GM19025 (cell line): Measurements from ENCODE around the gene OST4.

Experiments
- ATAC-seq: cut with Tn5 transposase; IDR thresholded peaks from one replicate; pipeline ENCODE4 v1.9.1; 2021; ENCODE audit warnings: mild to moderate bottlenecking, low read depth, moderate library complexity; ENCODE audit not compliant: unreplicated experiment

OST4 gene

GRCh38 chr2:27029051-27029450 lies 42.4 kb downstream of the OST4 start:
- no peak for ATAC-seq

- ATAC-seq = no peak
These were observed 44.2 kb downstream of the OST4 start for GRCh38 chr2:27027211-27027651.

GRCh38 chr2:27025861-27026851 lies 45.3 kb downstream of the OST4 start:
- ATAC-seq = no peak

DNA sequence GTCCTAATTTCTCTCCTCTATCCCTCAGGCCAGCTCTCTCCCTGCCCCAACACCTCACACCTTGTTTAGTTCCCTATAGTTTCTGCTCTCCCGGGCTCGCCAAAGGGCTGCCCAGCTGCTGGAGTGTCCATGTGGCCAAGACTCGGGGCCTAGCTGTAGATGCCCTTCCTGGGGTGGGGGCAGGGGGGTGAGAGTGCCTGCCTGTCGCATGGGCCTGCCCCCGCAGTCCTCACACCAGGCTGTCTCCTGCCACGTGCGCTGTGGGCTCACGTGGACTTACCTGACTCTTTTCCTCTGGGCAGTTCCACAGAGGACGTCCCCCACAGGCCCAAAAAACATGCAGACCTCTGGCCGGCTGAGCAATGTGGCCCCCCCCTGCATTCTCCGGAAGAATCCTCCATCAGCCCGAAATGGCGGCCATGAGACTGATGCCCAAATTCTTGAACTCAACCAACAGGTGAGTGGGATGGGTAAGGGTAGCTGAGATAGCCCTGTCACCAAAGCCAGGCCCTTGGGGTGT lies 46.1 kb downstream of the OST4 start:
- no peak for ATAC-seq

DNA sequence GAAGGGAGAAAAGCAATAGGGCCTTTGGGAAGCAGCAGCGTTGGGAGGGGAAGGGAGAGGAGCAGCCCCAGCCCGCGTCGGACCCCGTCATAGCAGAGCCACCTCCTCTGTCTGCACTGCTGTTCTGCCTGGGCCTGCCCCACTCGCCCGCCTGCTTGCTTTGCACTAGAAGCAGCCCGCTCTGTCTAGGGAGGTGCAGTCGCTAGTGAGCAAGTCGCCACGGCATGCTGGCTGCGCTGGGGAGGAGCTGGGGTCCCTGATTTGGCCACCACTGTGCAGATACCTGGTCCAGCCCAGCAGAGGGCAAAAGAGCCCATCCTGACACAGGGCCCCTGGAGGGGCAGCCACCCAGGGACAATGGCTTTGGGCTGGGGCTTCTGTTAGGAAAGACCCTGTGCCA lies 46.6 kb downstream of the OST4 start:
- ATAC-seq = no peak

DNA sequence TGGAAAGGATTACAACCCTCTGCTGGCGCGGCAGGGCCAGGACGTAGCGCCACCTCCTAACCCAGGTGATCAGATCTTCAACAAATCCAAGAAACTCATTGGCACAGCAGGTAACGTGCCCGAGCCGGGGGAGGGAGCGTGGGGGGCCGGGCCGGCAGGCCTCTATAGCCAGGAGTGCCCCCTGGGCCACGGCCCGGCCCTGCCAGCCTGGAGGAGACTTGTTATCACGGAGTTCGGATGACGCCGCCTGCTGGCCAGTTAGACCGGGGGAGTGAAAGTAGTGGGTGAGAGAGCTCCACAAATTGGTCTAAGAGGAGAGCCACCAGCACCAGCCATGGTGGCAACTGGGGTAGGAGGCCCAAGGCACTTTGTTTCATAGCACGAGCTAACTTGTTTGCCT lies 47.3 kb downstream of the OST4 start:
- no peak for ATAC-seq

DNA sequence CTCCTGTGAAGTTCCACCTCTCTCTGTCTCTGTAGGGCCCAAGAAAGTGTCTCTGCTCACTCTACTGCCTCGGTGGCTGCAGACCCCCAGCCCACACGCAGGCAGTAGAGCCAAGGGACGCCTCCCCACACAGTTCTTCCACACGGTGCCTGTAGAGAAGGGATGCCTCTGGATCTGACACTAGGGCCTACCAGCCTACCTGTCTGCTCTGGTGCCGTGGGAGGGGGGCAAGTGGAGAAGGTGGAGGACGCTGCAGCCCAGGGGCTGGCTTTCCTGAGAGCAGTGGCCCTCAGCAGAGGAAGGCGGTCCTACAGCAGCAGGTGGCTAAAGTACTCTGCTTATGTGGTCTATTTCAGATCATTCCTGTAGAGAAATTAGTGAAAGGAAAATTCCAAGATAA lies 47.7 kb downstream of the OST4 start:
- ATAC-seq = no peak

DNA sequence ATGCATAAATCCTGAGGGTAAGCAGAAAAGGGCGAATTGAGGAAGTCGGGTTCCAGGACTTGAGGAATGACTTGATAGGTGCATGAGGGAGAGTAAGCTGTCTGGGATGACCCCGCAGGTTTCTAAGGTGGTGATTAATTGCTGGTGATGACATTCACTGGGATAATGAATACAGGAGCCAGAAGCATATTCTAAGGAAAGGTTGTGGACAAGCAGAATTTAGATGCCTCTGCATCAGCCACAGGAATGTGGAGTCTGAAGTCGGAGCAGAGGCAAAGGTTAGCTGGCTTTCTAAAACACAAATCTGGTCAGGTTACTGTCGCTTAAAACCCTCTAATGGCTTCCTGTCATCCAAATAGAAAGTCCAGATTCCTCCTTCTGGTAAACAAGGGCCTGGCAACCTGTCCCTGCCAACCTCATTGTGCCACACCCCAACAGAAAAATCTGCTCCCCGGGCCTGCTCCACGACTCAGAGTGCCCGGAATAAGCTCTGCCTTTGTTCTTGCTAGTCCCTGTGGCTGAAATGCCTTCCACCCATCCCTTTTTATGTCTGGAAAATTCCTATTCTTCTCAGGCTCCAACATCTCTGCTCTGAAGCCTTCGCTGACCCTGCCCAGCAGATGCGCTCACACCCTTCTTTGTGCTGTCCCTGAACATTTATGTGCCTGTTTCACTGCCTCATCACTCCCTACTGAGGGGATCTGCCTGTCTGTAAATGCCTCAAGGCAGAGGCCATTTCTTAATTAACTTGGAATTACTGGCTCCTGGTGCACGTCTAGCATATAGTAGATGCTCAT lies 50.0 kb downstream of the OST4 start:
- no peak for ATAC-seq
